DMS79 (cell line): ENCODE measurements around the gene PAX5.

Experiments
- DNase-seq: peaks from one replicate; lab custom pipeline; 2025; lab: John Stamatoyannopoulos, UW

PAX5 gene

DNA sequence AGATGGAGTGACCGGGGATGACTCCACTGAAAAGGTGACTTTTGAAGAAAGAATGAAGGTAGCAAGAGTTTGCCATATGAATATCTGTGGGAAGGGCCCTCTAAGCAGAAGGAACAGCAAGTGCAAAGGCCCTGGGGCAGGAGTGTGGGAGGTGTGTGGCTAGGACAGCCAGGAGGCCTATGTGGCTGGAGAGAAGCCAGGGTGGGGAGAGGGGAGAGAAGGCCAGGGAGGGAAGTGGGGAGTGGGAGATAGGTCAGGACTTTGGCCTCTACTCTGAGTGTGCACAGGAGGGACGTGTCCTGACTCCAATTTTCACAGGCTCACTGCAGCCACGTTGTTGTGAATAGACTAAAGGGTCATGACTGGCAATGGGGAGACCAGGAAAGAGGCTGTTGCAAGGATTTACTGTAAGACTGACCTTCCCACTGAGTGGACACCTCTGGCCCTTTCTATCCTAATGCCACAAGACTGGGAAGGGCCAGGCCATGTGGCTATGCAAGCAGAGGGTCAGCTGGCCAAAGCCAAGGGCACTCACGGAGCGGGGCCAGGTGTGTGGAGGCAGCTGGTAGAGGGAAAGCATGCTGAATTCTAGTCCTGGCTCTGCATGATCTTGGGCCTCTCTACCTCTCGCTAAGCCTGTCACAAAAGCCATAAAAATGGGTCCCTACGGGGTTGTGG is 172.4 kb downstream of the PAX5 start:
- no peak for DNase-seq

DNA sequence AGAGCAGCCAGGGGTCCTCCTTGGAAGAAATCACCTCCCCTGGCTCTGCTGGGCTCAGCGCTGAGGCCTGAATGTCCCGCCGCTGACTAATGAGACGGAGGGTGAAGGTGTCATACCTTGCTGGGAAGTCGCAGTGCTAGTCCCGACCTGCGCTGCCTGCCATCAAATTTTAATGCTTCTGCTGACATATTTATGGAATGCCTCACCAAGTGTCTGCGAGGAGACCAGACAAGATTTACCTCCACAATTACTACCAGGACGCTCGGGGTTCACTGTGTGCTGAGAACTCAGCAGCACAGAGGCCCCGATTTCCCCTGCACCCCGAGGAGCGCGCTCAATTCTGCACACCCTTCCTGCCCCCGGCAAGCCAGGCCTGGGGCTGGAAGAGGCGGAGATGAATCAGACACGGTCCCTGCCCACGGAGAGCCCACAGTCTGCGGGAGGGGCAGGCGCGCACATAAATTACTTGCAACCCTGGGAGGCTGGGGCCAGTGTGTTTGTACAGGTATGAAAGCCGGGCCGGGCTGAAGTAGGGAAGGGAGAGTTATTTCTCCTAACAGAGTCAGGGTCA is 175.2 kb downstream of the PAX5 start:
- DNase-seq = no peak

- DNase-seq = no peak
Measured at GRCh38 chr9:36855448-36856315, 178.4 kb downstream of the PAX5 start.

- DNase-seq = no peak
Measured at GRCh38 chr9:36854751-36855150, 179.3 kb downstream of the PAX5 start.

DNA sequence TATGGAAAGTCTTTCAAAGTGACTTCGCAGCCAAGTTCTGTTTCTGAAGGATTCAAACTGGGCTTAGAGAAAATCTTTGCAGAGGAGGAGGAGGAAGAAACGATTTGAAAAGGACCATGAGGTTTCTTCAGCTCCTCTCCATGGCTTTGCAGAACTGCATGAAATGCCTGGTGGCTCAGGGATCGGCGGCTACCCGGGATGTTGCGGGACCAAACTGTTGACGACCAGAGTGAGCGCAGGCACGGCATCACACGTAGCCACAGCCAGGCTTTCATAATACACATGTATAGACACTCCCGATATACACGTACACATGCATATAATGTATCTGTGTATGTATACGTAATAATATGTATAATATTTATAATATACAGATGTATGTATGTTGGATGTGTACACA is 180.0 kb downstream of the PAX5 start:
- no peak for DNase-seq

DNA sequence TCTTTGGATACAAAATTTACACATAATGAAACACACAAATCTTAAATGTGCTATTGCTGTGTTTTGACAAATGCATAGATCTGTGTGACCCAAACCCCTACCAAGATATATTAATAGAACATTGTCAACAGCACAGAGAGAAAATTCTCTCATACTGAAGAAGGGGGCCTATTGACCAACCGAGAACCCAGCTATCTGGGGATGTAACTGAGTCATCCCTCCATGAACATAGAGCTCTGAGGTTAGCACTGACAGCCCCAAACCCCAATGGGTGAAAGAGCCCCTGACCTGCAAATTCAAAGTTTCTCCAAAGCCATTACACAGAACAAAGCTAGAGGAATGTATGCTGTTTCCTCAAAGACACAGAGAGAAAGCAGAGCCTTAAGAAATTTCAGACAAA is 180.8 kb downstream of the PAX5 start:
- no peak for DNase-seq

GRCh38 chr9:36849943-36850342 is 184.1 kb downstream of the PAX5 start:
- no peak for DNase-seq

DNA sequence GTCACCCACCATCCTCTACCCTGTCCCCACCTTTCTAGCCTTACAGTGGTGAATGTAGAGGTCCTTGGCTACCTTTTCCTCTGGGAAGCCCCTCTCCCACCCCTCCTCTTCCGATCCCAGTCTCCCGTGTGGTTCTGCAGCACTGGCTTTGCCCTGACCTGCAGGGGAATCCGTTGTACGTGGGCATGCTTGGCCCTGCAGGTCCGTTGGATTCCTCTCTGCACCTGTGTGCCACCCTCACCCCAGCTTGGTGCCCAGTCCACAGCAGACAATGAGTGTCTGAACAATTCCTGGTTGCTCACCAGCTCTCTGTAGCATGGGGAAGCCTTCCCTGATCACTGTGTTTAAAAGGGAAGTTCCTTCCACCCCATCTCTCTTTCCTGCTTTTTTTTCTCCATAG is 185.1 kb downstream of the PAX5 start:
- no peak for DNase-seq

- peak; percentile 73 for DNase-seq
Measured at GRCh38 chr9:36847781-36848673, 186.0 kb downstream of the PAX5 start.

DNA sequence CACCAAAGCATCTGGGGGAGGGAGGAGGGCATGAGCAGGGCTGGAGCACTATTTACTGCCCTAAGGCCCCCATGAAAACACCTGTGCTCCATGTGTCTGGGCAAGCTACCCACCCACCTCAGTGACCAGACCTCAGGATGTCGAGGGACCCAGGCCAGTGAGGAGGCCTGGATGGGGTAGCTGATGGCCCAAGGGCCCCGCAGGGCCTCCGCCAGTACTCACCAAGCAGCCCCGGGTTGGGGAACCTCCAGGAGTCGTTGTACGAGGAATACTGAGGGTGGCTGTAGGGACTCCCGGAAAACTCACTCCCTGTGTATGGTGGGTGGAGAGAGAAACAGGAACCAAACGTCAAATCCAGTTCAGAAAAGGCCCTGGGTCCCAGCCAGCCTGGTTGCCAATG is 187.4 kb downstream of the PAX5 start:
- no peak for DNase-seq

- DNase-seq = no peak
Measured at GRCh38 chr9:36845844-36846243, 188.2 kb downstream of the PAX5 start.

- DNase-seq = no peak
Measured at GRCh38 chr9:36844961-36845360, 189.1 kb downstream of the PAX5 start.

DNA sequence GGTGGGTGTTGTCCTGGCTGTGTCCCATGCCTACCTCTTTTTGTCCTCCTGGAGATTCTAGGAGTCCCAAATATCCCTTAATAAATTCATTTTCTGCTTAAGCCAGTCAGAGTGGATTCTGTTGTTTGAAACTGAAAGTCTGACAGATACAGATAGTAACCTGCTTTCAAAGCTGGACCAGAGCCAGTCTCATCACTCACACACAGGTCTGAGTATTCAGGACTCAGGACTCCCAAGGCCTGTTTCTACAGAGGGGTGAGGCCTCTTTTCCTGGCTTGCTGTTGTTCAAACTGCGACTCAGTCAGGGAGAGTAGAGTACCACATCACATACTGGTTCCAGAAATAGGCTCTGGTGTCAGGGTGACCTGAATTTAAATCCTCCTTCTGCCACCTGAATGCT is 190.1 kb downstream of the PAX5 start:
- DNase-seq = no peak

GRCh38 chr9:36842560-36843530 is 191.2 kb downstream of the PAX5 start:
- no peak for DNase-seq

DNA sequence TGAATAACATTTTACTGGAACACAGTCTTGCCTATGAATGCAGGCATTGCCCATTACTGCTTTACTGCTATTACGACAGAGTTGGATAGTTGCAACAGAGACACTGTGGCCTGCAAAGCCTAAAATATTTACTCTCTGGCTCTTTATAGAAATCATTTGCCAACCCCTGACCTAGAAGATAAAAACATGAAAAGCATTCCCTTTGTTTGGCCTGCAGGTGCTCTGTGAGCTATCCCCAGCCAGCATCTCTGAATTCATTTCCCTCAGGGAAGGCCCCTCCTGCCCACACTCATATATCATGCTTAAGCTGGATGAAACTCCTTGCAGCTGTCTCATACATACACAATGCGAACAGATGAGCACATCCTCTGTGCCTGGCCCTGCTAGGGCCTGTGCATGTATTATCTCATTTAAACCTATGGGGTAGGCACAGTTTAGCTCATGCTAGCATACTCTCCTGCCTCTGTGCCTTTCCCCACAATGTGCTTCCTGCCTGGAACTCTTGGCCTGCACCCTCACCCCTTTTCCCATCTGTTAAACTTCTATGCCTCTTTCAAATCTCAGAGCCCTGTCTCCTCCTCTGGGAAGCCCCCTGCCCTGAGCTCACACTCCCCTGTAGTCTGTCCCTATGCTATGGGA is 193.1 kb downstream of the PAX5 start:
- no peak for DNase-seq

- no peak for DNase-seq
Measured at GRCh38 chr9:36839131-36839885, 194.8 kb downstream of the PAX5 start.

GRCh38 chr9:36837431-36838405 is 196.3 kb downstream of the PAX5 start:
- DNase-seq = no peak

DNA sequence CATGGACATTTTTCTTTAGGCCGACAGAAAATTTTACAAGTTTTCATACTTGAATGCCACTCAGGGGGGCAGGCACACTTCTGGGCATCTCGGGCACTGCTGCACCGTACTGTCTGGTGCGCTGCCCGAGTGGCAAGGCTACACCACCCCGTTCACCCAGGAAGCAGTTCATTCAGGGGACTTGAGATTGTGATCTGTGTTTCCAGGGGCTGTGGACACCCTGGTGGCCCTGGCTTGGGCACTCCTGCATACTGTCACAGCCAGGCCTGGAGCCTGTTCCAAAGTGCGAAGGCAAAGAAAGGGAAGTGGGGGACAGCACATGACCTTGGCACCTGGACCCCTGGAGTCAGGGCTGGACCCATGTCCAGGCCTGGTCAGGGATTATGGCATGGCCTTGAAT is 197.6 kb downstream of the PAX5 start:
- no peak for DNase-seq
